ENCODE measurements around the gene PTCH1.
A peak's percentile ranks its signal among the peaks of the same experiment; 100 is the strongest.

The PTCH1 gene

GRCh38 chr9:95496687-95497086, 20.1 kb downstream of the PTCH1 start:
- no peak overlapping the region for H3K27ac ChIP-seq (ENCODE audit: extremely low read depth, low read depth, low read length)
- H3K9me3 ChIP-seq (ENCODE audit: control insufficient read depth, insufficient read depth, low read depth, low read length), result no peaks in the 10 kb centered on the region
- H3K4me1 ChIP-seq (ENCODE audit: control insufficient read depth, insufficient read depth, low read length), result no peaks in the 10 kb centered on the region
- H3K36me3 ChIP-seq (ENCODE audit: control insufficient read depth in 2 of 2, insufficient read depth in 1 of 2, low read length in 2 of 2), result peaks cover 0 to 7% of the 10 kb centered on the region in 2 experiments; a peak in 1 of 3 replicates
- no peak overlapping the region for H3K4me3 ChIP-seq (ENCODE audit: low read depth, low read length)
- CTCF ChIA-PET, result no interaction called here
- TF ChIP-seq HOXA7 (CRISPR knock-in tag; IDR thresholded peaks at IDR 0.05; ENCODE audit: borderline replicate concordance) (no peak), ZNF239 (tag by site-specific recombination; IDR thresholded peaks at IDR 0.05) (no peak), GLI2 (tag by site-specific recombination; IDR thresholded peaks at IDR 0.05; ENCODE audit: borderline replicate concordance, low read depth) (no peak), ZNF157 (tag by site-specific recombination; IDR thresholded peaks at IDR 0.05) (no peak)
- TF ChIP-seq, protein P1, sequence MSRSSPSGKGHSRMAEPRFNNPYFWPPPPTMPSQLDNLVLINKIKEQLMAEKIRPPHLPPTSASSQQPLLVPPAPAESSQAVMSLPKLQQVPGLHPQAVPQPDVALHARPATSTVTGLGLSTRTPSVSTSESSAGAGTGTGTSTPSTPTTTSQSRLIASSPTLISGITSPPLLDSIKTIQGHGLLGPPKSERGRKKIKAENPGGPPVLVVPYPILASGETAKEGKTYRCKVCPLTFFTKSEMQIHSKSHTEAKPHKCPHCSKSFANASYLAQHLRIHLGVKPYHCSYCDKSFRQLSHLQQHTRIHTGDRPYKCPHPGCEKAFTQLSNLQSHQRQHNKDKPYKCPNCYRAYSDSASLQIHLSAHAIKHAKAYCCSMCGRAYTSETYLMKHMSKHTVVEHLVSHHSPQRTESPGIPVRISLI (tag by site-specific recombination; IDR thresholded peaks at IDR 0.05), result no peak
- POLR2A ChIA-PET, result interaction anchor here (0.7 kb wide), 2 partner anchors 179 to 1425 kb away, joined by 3 to 7 read pairs; partner anchors contain the start of gene FANCC

GRCh38 chr9:95495961-95496360, 20.8 kb downstream of the PTCH1 start:
- Histone ChIP-seq H3K36me3 (ENCODE audit: control insufficient read depth in 2 of 2, insufficient read depth in 1 of 2, low read length in 2 of 2) (peaks cover 0 to 7% of the 10 kb centered on the region in 2 experiments; a peak in 1 of 3 replicates), H3K27ac (ENCODE audit: extremely low read depth, low read depth, low read length) (no peak overlapping the region), H3K9me3 (ENCODE audit: control insufficient read depth, insufficient read depth, low read depth, low read length) (no peaks in the 10 kb centered on the region), H3K4me3 (ENCODE audit: low read depth, low read length) (no peak overlapping the region), H3K4me1 (ENCODE audit: control insufficient read depth, insufficient read depth, low read length) (no peaks in the 10 kb centered on the region)
- CTCF ChIA-PET, result interaction anchor here (0.6 kb wide), 1 partner anchor 287 kb away, joined by 3 read pairs; no protein-coding TSS in a partner anchor
- POLR2A ChIA-PET, result no interaction called here
- TF ChIP-seq ZNF654 (tag by site-specific recombination; IDR thresholded peaks at IDR 0.05; ENCODE audit: low read depth), result no peak

DNA sequence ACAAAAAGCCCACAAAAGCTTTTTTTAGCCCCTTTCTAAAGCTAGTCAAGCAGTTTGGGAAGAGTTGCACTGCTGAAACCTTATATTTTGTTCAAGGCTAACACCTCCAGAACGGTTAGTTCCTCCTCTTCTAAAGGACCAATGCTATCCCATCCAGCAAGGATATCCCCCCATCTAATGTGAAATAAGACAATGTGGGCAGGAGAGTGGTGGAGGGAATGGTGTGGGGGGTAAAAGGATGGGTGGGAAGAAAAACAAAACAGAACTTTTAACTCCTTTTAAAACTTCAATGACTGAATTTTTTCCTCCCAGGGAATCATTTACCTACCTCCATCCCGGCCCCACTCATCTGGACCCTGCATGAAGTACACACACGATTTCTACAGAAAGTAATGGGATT, 21.2 kb downstream of the PTCH1 start:
- TF ChIP-seq IKZF3 (tag by site-specific recombination; IDR thresholded peaks at IDR 0.05) (no peak), ZFHX2 (tag by site-specific recombination; conservative IDR thresholded peaks at IDR 0.05) (peak; percentile 70), EGR2 (tag by site-specific recombination; IDR thresholded peaks at IDR 0.05; ENCODE audit: low read depth) (peak; percentile 79), ZNF658 (tag by site-specific recombination; IDR thresholded peaks at IDR 0.05) (no peak), ZFP41 (tag by site-specific recombination; IDR thresholded peaks at IDR 0.05; ENCODE audit: borderline replicate concordance) (no peak), ZIC2 (tag by site-specific recombination; IDR thresholded peaks at IDR 0.05) (no peak), HOXC10 (CRISPR knock-in tag; IDR thresholded peaks at IDR 0.05) (no peak)
- Histone ChIP-seq H3K27ac (ENCODE audit: extremely low read depth, low read depth, low read length) (no peak overlapping the region), H3K4me3 (ENCODE audit: low read depth, low read length) (no peak overlapping the region), H3K36me3 (ENCODE audit: control insufficient read depth in 2 of 2, insufficient read depth in 1 of 2, low read length in 2 of 2) (peaks cover 0 to 7% of the 10 kb centered on the region in 2 experiments; a peak in 1 of 3 replicates), H3K4me1 (ENCODE audit: control insufficient read depth, insufficient read depth, low read length) (no peaks in the 10 kb centered on the region), H3K9me3 (ENCODE audit: control insufficient read depth, insufficient read depth, low read depth, low read length) (no peaks in the 10 kb centered on the region)
- POLR2A ChIA-PET, result interaction anchor here (0.6 kb wide), 1 partner anchor 33 kb away, joined by 5 read pairs; no protein-coding TSS in a partner anchor
- CTCF ChIA-PET, result interaction anchor here (0.6 kb wide), 1 partner anchor 286 kb away, joined by 3 read pairs; no protein-coding TSS in a partner anchor

- Histone ChIP-seq H3K27ac (ENCODE audit: extremely low read depth, low read depth, low read length) (no peak overlapping the region), H3K4me1 (ENCODE audit: control insufficient read depth, insufficient read depth, low read length) (no peaks in the 10 kb centered on the region)
- CTCF ChIA-PET, result no interaction called here
- TF ChIP-seq PATZ1 (tag by site-specific recombination; IDR thresholded peaks at IDR 0.05) (0 out of 2 replicates have a peak, but pooled peaks have one; percentile 31), SCRT2 (tag by site-specific recombination; IDR thresholded peaks at IDR 0.05) (no peak), ZNF629 (tag by site-specific recombination; IDR thresholded peaks at IDR 0.05) (0 out of 2 replicates have a peak, but pooled peaks have one; percentile 37), ZNF76 (tag by site-specific recombination; IDR thresholded peaks at IDR 0.05; ENCODE audit: borderline replicate concordance, low read depth) (no peak), ZXDB (tag by site-specific recombination; IDR thresholded peaks at IDR 0.05) (no peak), ZNF239 (tag by site-specific recombination; IDR thresholded peaks at IDR 0.05) (no peak), ZNF785 (tag by site-specific recombination; IDR thresholded peaks at IDR 0.05) (no peak), GLI2 (tag by site-specific recombination; IDR thresholded peaks at IDR 0.05; ENCODE audit: borderline replicate concordance, low read depth) (no peak), IKZF3 (tag by site-specific recombination; IDR thresholded peaks at IDR 0.05) (peak; percentile 82), KLF10 (tag by site-specific recombination; IDR thresholded peaks at IDR 0.05) (0 out of 2 replicates have a peak, but pooled peaks have one; percentile 34), ZNF2 (tag by site-specific recombination; IDR thresholded peaks at IDR 0.05) (no peak), EGR2 (tag by site-specific recombination; IDR thresholded peaks at IDR 0.05; ENCODE audit: low read depth) (peak; percentile 8; the same call in 1 of the 2 replicates)
- TF ChIP-seq, protein P2, sequence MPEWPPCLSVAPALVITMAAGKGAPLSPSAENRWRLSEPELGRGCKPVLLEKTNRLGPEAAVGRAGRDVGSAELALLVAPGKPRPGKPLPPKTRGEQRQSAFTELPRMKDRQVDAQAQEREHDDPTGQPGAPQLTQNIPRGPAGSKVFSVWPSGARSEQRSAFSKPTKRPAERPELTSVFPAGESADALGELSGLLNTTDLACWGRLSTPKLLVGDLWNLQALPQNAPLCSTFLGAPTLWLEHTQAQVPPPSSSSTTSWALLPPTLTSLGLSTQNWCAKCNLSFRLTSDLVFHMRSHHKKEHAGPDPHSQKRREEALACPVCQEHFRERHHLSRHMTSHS (tag by site-specific recombination; IDR thresholded peaks at IDR 0.05), result no peak
These were observed 22.1 kb downstream of the PTCH1 start for GRCh38 chr9:95494416-95495371.

More at GRCh38 chr9:95494416-95495371, 22.1 kb downstream of the PTCH1 start:
- peaks cover 0 to 7% of the 10 kb centered on the region in 2 experiments; a peak in 1 of 3 replicates for H3K36me3 ChIP-seq (ENCODE audit: control insufficient read depth in 2 of 2, insufficient read depth in 1 of 2, low read length in 2 of 2)
- H3K9me3 ChIP-seq (ENCODE audit: control insufficient read depth, insufficient read depth, low read depth, low read length), result no peaks in the 10 kb centered on the region
- no peak overlapping the region for H3K4me3 ChIP-seq (ENCODE audit: low read depth, low read length)
- POLR2A ChIA-PET, result interaction anchor here (0.6 kb wide), 1 partner anchor 32 kb away, joined by 5 read pairs; no protein-coding TSS in a partner anchor

Measured in HEK293 (cell line).